GM10266 (cell line): Measurements from ENCODE around the gene WDR88.

Experiments used
- DNase-seq: peaks from one replicate; pipeline ENCODE4 v3.0.0; 2012; ENCODE audit errors: extremely low spot score
- CTCF ChIP-seq: IDR thresholded peaks from 2 replicates; pipeline ENCODE4 v1.5.1; 2012; ENCODE audit warnings: mild to moderate bottlenecking, low read depth; ENCODE audit not compliant: control insufficient read depth, insufficient read depth; ENCODE audit errors: missing control alignments

Gene WDR88

DNA sequence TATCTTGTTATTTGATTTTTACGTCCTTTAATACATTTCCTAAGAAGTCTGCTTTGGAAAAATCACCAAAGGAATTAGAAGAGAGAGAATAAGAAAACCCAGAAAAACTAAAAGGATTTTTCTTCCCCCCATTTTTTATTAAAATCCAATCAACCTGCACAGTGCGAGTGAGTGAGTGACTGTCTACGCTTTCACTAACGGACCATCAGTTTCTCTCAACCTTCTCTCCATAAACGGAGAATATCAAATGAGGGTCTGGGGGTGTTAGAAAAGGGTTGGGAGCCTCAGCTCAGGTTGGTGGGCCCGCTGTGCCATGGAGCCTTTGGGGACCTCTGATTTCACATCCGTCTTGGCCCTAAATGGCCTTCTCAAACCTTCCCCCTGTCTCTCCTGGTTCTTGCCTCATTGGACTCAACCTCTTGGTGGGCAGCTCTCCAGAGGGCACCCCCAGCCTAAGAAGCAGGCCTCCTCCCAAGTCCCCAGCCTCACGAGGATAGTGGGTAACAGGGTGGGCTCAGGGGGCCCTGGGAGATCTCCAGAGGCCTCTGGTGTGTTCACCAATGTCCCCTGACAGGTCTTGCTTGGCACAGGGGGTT, 61.5 kb downstream of the WDR88 start:
- no peak for TF ChIP-seq CTCF
- DNase-seq, result no peak

DNA sequence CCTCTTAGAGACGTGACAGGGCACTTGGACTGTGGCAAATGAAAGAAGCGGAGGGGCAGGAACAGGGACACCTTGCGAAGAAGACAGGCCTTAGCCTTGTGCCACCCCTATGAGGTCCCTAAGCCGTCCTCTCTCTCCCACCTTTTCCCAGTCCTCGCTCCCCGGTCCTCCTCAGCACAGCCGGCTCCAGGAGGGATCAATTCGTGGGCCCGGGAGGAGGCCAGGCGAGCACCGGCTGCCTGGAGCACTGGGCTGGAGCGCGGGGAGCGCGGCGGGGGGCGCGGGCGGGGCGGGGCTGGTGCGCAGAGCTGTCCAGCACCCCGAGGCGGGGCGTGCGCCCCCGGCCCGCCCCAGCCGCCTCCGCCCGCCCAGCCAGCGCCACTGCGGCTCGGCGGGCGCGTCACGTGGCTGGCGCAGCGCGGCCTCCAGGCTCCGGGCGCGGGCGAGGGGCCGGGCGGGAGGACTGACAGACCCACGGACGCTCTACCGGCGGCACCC, 62.0 kb downstream of the WDR88 start, which contains the start of gene LRP3:
Gene LRP3 (plus strand): TSS at position 466 of the 498 bp plus-strand sequence. CDS start 456 bp downstream, outside the sequence.
- TF ChIP-seq CTCF, result no peak
- no peak for DNase-seq

- no peak for TF ChIP-seq CTCF
- DNase-seq, result no peak
Observed at GRCh38 chr19:33194532-33194885, 62.6 kb downstream of the WDR88 start.

DNA sequence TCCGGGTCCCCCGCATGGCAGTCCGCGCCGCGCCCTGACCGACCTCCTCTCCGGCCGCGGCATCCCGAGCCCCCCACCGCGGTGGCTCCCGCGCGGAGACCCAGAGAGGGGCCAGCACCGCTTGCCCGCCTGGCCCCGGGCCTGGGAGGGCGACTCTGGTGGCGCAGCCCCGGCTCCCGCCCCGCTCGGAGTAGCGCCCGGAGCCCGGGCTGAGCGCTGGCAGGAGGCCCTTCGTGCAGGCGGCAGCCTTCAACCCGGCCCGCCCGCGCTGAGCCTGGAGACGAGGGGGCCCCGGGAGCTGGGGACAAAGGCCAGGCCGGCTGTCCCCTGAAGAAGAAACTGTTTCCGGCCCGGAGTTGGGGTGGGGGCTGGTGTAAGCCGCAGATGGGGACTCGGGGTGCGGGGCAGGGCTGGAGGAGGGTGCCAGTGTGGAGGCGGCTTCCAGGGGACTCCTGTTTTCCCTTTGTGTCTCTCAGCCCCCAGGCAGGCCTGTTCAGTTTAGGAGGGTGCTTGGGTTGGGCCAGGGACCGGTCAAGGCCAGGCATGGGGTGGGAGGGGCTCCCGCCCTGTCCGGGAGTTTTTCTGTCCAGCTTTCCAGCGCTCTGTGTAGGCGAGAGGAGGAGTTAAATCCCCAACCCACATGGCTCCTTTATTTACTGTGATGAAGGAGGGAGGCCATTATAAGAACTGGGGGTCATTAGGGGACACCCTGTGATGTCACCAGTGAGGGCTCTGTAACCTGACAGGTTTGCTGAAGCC, 63.2 kb downstream of the WDR88 start:
- no peak for DNase-seq
- TF ChIP-seq CTCF, result no peak

- TF ChIP-seq CTCF, result no peak
Observed at GRCh38 chr19:33195645-33196347, 63.9 kb downstream of the WDR88 start.

DNA sequence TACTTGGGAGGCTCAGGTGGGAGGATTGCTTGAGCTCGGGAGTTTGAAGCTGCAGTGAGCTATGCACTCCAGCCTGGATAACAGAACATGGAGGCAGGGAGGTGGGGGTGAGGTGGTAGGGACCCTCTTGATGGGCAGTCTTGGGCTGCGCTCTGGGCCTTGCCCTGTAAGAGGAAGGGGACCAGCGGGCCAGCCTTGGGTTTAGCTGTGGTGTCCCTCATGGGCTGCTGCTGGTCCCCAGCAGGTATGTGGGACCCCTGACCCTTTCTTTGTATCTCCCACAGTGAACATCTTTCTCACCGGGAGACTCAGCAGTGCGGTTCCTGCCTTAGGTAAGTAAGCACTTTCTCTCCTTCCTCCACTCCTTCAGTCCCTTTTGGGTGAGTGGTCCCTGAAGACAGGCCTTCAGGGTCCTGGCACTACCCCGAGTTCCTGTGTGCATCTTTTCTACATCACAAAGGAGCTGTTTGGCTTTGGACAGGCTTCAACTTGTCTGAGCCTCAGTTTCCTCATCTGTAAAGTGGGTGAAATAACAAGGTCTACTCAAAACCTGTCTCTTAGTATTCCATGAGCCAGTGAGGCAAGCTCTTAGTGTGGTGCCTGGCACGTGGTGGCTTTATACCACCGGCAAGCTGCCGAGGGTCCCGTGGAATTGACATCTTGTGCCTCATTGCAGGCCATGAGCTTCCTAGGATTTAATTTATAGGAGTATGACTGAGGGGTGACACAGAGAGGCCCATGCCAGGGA, 64.7 kb downstream of the WDR88 start:
- no peak for DNase-seq
- TF ChIP-seq CTCF, result no peak

More at GRCh38 chr19:33195645-33196347, 63.9 kb downstream of the WDR88 start:
- no peak for DNase-seq
